HepG2 (cell line): Measurements from ENCODE around the gene ARPC5.

Experiments
- BRD4 ChIP-seq: sonication (generic); formaldehyde crosslinking; IDR thresholded peaks from 2 replicates; pipeline ENCODE4 v1.4.0; 2020; ENCODE audit warnings: missing genetic modification reagents
- MTA3 ChIP-seq: sonication (generic); formaldehyde crosslinking; IDR thresholded peaks from 2 replicates; pipeline ENCODE4 v1.4.0; 2020; ENCODE audit warnings: missing genetic modification reagents
- PRMT3 ChIP-seq: sonication (generic); formaldehyde crosslinking; IDR thresholded peaks from 2 replicates; pipeline ENCODE4 v1.8.1; 2022; ENCODE audit warnings: low read depth, mild to moderate bottlenecking, moderate library complexity, missing genetic modification reagents, borderline replicate concordance

DNA sequence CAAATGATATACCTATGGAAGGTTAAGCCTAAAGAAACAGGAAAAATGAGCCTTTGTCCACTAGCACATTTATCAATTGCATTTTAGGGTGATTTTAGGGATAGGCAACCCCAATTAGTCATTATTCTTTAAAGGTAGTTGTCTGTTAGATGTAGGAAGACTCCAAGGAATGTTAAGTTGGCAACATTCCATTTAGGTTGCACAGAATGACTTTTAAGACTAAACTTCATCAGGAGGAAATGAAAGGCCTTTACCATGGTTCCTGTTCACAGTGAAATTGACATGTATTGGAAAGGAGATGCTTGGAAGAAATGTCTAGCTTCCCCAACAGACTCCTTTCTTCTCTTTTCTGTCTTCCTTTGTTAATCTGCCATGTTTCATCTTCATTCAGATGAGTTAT is 19.1 kb upstream of the ARPC5 start:
- no peak for TF ChIP-seq PRMT3 (CRISPR knock-in tag)
- no peak for TF ChIP-seq BRD4
- no peak for TF ChIP-seq MTA3 (CRISPR knock-in tag)
